Stimulated activated CD4-positive, alpha-beta T cell treated with anti-CD3 and anti-CD28 coated beads, Interleukin-1b, Interleukin-23, amount 100 ng/mL, for 1 hour (primary cell): ENCODE data around the gene GAB3.
"Not testable (repeated sequence)": the region's sequence is repeated elsewhere in the genome, so short reads cannot be mapped to it uniquely, and the experiment has no call there.

Experiments
- DNase-seq, 2 donors: peaks; one replicate each; pipeline ENCODE4 v3.0.0-alpha.2; 2020; ENCODE audit warnings: low read depth in 2 of 2

Gene GAB3

GRCh38 chrX:154724993-154725756, 25.7 kb downstream of the GAB3 start:
- no peak for DNase-seq

GRCh38 chrX:154721155-154721554, 29.7 kb downstream of the GAB3 start:
- no peak for DNase-seq

- no peak for DNase-seq
Observed at GRCh38 chrX:154720067-154720466, 30.8 kb downstream of the GAB3 start.

- no peak for DNase-seq
Observed at GRCh38 chrX:154719132-154719675, 31.7 kb downstream of the GAB3 start.

- no peak for DNase-seq
Observed at GRCh38 chrX:154718616-154719015, 32.3 kb downstream of the GAB3 start.

- DNase-seq, result no peak
Observed at GRCh38 chrX:154717824-154718223, 33.1 kb downstream of the GAB3 start.

- DNase-seq, result no peak
Observed at GRCh38 chrX:154715825-154716224, 35.1 kb downstream of the GAB3 start.

- DNase-seq, result no peak
Observed at GRCh38 chrX:154714925-154715324, 36.0 kb downstream of the GAB3 start.

- DNase-seq, result no peak
Observed at GRCh38 chrX:154712781-154713740, 37.8 kb downstream of the GAB3 start.

GRCh38 chrX:154711264-154711663, 39.6 kb downstream of the GAB3 start:
- no peak for DNase-seq

- no peak for DNase-seq
Observed at GRCh38 chrX:154710309-154710708, 40.6 kb downstream of the GAB3 start.

GRCh38 chrX:154698630-154699248, 52.1 kb downstream of the GAB3 start:
- DNase-seq, result no peak

- no peak for DNase-seq
Observed at GRCh38 chrX:154696676-154697045, 54.2 kb downstream of the GAB3 start.

GRCh38 chrX:154695911-154696675, 54.8 kb downstream of the GAB3 start:
- DNase-seq, result no peak

- no peak for DNase-seq
Observed at GRCh38 chrX:154693394-154693793, 57.5 kb downstream of the GAB3 start.

GRCh38 chrX:154690438-154690837, 60.4 kb downstream of the GAB3 start:
- DNase-seq, result not testable (repeated sequence)

- not testable (repeated sequence) for DNase-seq
Observed at GRCh38 chrX:154672084-154672483, 78.8 kb downstream of the GAB3 start.

- not testable (repeated sequence) for DNase-seq
Observed at GRCh38 chrX:154670848-154671247, 80.0 kb downstream of the GAB3 start.

GRCh38 chrX:154661899-154662298, 89.0 kb downstream of the GAB3 start:
- no peak for DNase-seq

- DNase-seq, result no peak
Observed at GRCh38 chrX:154661170-154661569, 89.7 kb downstream of the GAB3 start.

- DNase-seq, result no peak
Observed at GRCh38 chrX:154660541-154660940, 90.3 kb downstream of the GAB3 start.
